HCT116 (cell line): ENCODE results near the gene ARR3. TPM values are rescaled to one million over a fixed set of nuclear protein-coding genes. Genes with fewer than 3 reads are reported as not detected.

ENCODE experiments used
- ATAC-seq: fragments of 200-7000 bp; cut with Tn5 transposase; 2 replicates; pipeline ENCODE4 v1.9.1; 2020; ENCODE audit warnings: mild to moderate bottlenecking, moderate library complexity
- BruUV-seq: library from RNA; stranded (reverse); fragments of 400-500 nt; replicated peaks from 2 replicates; lab custom pipeline; 2021; lab: Mats Ljungman, UMichigan
- CTCF ChIA-PET: fragments of 300-600 bp; sonication (Branson Sonifier 250); formaldehyde crosslinking; loops from one replicate; lab custom pipeline; 2021; ENCODE audit warnings: antibody characterized with exemption; lab: Charles Lee
- POLR2A ChIA-PET: fragments of 300-600, 350-600 bp; sonication (Branson Sonifier 250); formaldehyde crosslinking; loops from one replicate; lab custom pipeline; 2021; ENCODE audit warnings: antibody characterized with exemption; lab: Charles Lee
- RAD21 ChIA-PET, 2 experiments: fragments of 300-600 bp; sonication (Branson Sonifier 250); formaldehyde crosslinking; loops; one replicate each; lab custom pipeline; 2023; ENCODE audit warnings: low total read pairs in 2 of 2; ENCODE audit not compliant: uncharacterized antibody in 2 of 2, unreplicated experiment in 2 of 2, low non-redundant PET in 1 of 2; lab: Charles Lee
- DNase-seq: peaks from one replicate; pipeline ENCODE4 v3.0.0-alpha.2; 2010; ENCODE audit warnings: low read depth, low spot score
- H2AFZ ChIP-seq: fragments of 200-600 bp; shearing (Covaris generic), sonication (generic); 2 replicates; pipeline ENCODE4 v1.6.1; 2017; ENCODE audit warnings: low read depth, mixed run types, mixed read lengths, antibody characterized with exemption, low read length; ENCODE audit not compliant: poor library complexity, severe bottlenecking
- H3K27ac ChIP-seq: 2 replicates; pipeline ENCODE4 v1.5.1; 2012; ENCODE audit warnings: low read depth, low read length
- H3K27me3 ChIP-seq: fragments of 200-600 bp; sonication (generic); 2 replicates; pipeline ENCODE4 v1.6.1; 2016; ENCODE audit warnings: mixed run types, low read length, mixed read lengths; ENCODE audit not compliant: insufficient read depth
- H3K36me3 ChIP-seq, 2 experiments: fragments of 200-500 bp in 1 of 2; fragments of 200-600 bp in 1 of 2; sonication (Bioruptor generic) in 1 of 2; sonication (generic) in 1 of 2; 2 replicates each; pipeline versions ENCODE4 v1.5.1 to v1.6.1; 2014 to 2016; ENCODE audit warnings: low read length in 2 of 2, inconsistent platforms in 1 of 2, mixed read lengths in 1 of 2, mixed run types in 1 of 2; ENCODE audit not compliant: insufficient read depth in 2 of 2, control insufficient read depth in 1 of 2
- H3K4me1 ChIP-seq, 2 experiments: fragments of 200-600 bp in 1 of 2; sonication (generic) in 1 of 2; 2 replicates each; pipeline versions ENCODE4 v1.5.1 to v1.6.1; 2012 to 2017; ENCODE audit warnings: low read length in 2 of 2, inconsistent platforms in 1 of 2, mild to moderate bottlenecking in 1 of 2, mixed read lengths in 1 of 2, mixed run types in 1 of 2, moderate library complexity in 1 of 2; ENCODE audit not compliant: insufficient read depth in 2 of 2, control insufficient read depth in 1 of 2
- H3K4me2 ChIP-seq: fragments of 200-600 bp; sonication (generic); 2 replicates; pipeline ENCODE4 v1.6.1; 2017; ENCODE audit warnings: mixed run types, low read length, mixed read lengths
- H3K4me3 ChIP-seq, 2 experiments: fragments of 200-600 bp in 1 of 2; sonication (generic) in 1 of 2; replicated peaks in 1 of 2; 2 replicates each; pipeline ENCODE4 v1.5.1; 2011 to 2016; ENCODE audit warnings: low read length in 2 of 2, control low read depth in 1 of 2, low read depth in 1 of 2, mild to moderate bottlenecking in 1 of 2, mixed read lengths in 1 of 2, mixed run types in 1 of 2
- H3K79me2 ChIP-seq: fragments of 200-600 bp; sonication (generic); 2 replicates; pipeline ENCODE4 v1.6.1; 2017; ENCODE audit warnings: mild to moderate bottlenecking, mixed run types, low read length, moderate library complexity, mixed read lengths; ENCODE audit not compliant: insufficient read depth
- H3K9ac ChIP-seq: fragments of 200-600 bp; sonication (generic); 2 replicates; pipeline ENCODE4 v1.6.1; 2016; ENCODE audit warnings: low read length, mixed read lengths
- H3K9me2 ChIP-seq: fragments of 200-600 bp; sonication (generic), shearing (Covaris generic); 2 replicates; pipeline ENCODE4 v1.6.1; 2017; ENCODE audit warnings: mixed run types, mild to moderate bottlenecking, moderate library complexity; ENCODE audit not compliant: insufficient read depth
- H3K9me3 ChIP-seq, 2 experiments: fragments of 200-500 bp in 1 of 2; fragments of 200-600 bp in 1 of 2; sonication (Bioruptor generic) in 1 of 2; sonication (generic) in 1 of 2; 2 replicates each; pipeline ENCODE4 v1.6.1; 2014 to 2017; ENCODE audit warnings: low read length in 2 of 2, mixed read lengths in 2 of 2, inconsistent platforms in 1 of 2, low read depth in 1 of 2, mild to moderate bottlenecking in 1 of 2, mixed run types in 1 of 2, moderate library complexity in 1 of 2; ENCODE audit not compliant: control insufficient read depth in 1 of 2, insufficient read depth in 1 of 2
- H4K20me1 ChIP-seq: fragments of 200-600 bp; sonication (generic), shearing (Covaris generic); 2 replicates; pipeline ENCODE4 v1.6.1; 2017; ENCODE audit warnings: mixed run types, mild to moderate bottlenecking, moderate library complexity; ENCODE audit not compliant: insufficient read depth
- CTCF ChIP-seq, 3 experiments: fragments of 200-600 bp in 1 of 3; sonication (generic) in 1 of 3; IDR thresholded peaks in 2 of 3; conservative IDR thresholded peaks in 1 of 3; 2 replicates each; pipeline ENCODE4 v1.5.1; 2012 to 2017; ENCODE audit warnings: low read depth in 2 of 3, low read length in 2 of 3, antibody characterized with exemption in 1 of 3, borderline replicate concordance in 1 of 3, control low read depth in 1 of 3, mild to moderate bottlenecking in 1 of 3, mixed read lengths in 1 of 3, mixed run types in 1 of 3, moderate library complexity in 1 of 3; ENCODE audit not compliant: insufficient read depth in 1 of 3
- EGR1 ChIP-seq: IDR thresholded peaks from 2 replicates; pipeline ENCODE4 v1.6.1; 2012; ENCODE audit warnings: low read depth
- ELF1 ChIP-seq: IDR thresholded peaks from 2 replicates; pipeline ENCODE4 v1.6.1; 2012; ENCODE audit warnings: low read depth, borderline replicate concordance
- EZH2 ChIP-seq: fragments of 200-600 bp; sonication (generic); IDR thresholded peaks from 2 replicates; pipeline ENCODE4 v1.6.1; 2017; ENCODE audit warnings: antibody characterized with exemption, mixed run types
- EZH2phosphoT487 ChIP-seq: fragments of 200-600 bp; IDR thresholded peaks from 2 replicates; pipeline ENCODE4 v1.6.1; 2018; ENCODE audit warnings: antibody characterized with exemption, borderline replicate concordance
- FOSL1 ChIP-seq: IDR thresholded peaks from 2 replicates; pipeline ENCODE4 v1.6.1; 2012; ENCODE audit warnings: low read depth
- POLR2AphosphoS5 ChIP-seq: IDR thresholded peaks from 2 replicates; pipeline ENCODE4 v1.6.1; 2011; ENCODE audit warnings: mild to moderate bottlenecking, low read depth, low read length, moderate library complexity
- SIN3A ChIP-seq: IDR thresholded peaks from 2 replicates; pipeline ENCODE4 v1.6.1; 2012; ENCODE audit warnings: low read depth
- SP1 ChIP-seq: IDR thresholded peaks from 2 replicates; pipeline ENCODE4 v1.6.1; 2012; ENCODE audit warnings: low read depth
- SRF ChIP-seq: IDR thresholded peaks from 2 replicates; pipeline ENCODE4 v1.6.1; 2012; ENCODE audit warnings: low read depth
- TCF7L2 ChIP-seq: IDR thresholded peaks from 2 replicates; pipeline ENCODE4 v1.7.0; 2011; ENCODE audit warnings: borderline replicate concordance, inconsistent platforms; ENCODE audit not compliant: insufficient read depth, insufficient read length; ENCODE audit errors: extremely low read depth
- ZBTB33 ChIP-seq: IDR thresholded peaks from 2 replicates; pipeline ENCODE4 v1.6.1; 2011; ENCODE audit warnings: mild to moderate bottlenecking, low read length, moderate library complexity; ENCODE audit not compliant: insufficient replicate concordance; ENCODE audit errors: extremely low read depth
- ZFX ChIP-seq: fragments of 450-650 bp; IDR thresholded peaks from 2 replicates; pipeline ENCODE4 v1.6.1; 2017
- ZNF274 ChIP-seq: fragments of 200-500 bp; sonication (Bioruptor generic); IDR thresholded peaks from 2 replicates; pipeline ENCODE4 v1.6.1; 2014; ENCODE audit warnings: mild to moderate bottlenecking, low read depth, low read length, inconsistent platforms
- intact Hi-C: fragments of 100-400 bp; cut with micrococcal nuclease; formaldehyde crosslinking; loops from 2 replicates; pipeline ENCODE4 v1.10.0; 2022
- total RNA-seq: library from RNA; stranded (reverse); gene quantifications from one replicate; pipeline ENCODE4 v1.2.1, GENCODE V29; 2021; ENCODE audit not compliant: unreplicated experiment
- TF ChIP-seq, protein P1 (sequence below): IDR thresholded peaks from 2 replicates; pipeline ENCODE4 v1.6.1; 2012
- TF ChIP-seq, protein P2 (sequence below): IDR thresholded peaks from 2 replicates; pipeline ENCODE4 v1.6.1; 2012

The ARR3 gene
- total RNA-seq, 1 experiment from 2014 or later, result not detected

- TF ChIP-seq TCF7L2, result no peak
- TF ChIP-seq EZH2, result no peak
- no peak for TF ChIP-seq ZFX
- no peak for TF ChIP-seq ZNF274
- TF ChIP-seq ZBTB33, result no peak
- TF ChIP-seq EGR1, result no peak
- TF ChIP-seq ELF1, result no peak
- TF ChIP-seq, all 23 proteins: peak for 0
Observed at GRCh38 chrX:70231666-70232065, 36.5 kb upstream of the ARR3 start (continued).

DNA sequence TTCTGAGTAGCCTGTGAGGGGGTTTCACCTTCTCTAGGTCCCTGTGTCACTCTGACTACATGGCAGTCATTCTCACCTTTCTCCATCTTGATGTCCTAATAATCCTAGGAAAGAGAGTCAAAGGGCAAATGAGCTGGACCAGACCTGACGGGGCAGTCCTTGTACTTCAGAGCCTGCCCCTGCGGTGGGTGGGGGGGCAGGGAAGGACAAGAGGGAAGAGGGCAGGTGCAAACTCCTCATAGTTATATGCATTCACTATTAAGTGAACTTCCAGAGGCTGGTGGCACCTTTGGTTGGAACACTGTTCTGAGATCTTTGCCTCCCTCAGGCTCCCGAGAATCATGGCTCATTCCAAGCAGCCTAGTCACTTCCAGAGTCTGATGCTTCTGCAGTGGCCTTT lies 33.8 kb upstream of the ARR3 start, which contains the start of gene AWAT1:
Gene AWAT1, plus strand, starts transcription at position 301 of the 400 bp plus-strand sequence. Its CDS starts 41 bp downstream, at position 342.
- RAD21 ChIA-PET, result no interaction called here
- peaks cover 0 to 14% of the 10 kb centered on the region in 2 experiments; a peak in 1 of 4 replicates for H3K4me1 ChIP-seq
- no peak for ATAC-seq
- no peak within 1 kb of the TSS for H3K4me2 ChIP-seq
- no peaks in the 10 kb centered on the region for H3K9me3 ChIP-seq
- H3K79me2 ChIP-seq, result no peaks in the 10 kb centered on the region
- DNase-seq, result no peak
- no peaks in the 10 kb centered on the region for H3K9me2 ChIP-seq
- H3K36me3 ChIP-seq, result no peaks in the 10 kb centered on the region
- no peaks in the 10 kb centered on the region for H4K20me1 ChIP-seq
- POLR2A ChIA-PET, result no interaction called here
- no peak within 1 kb of the TSS for H3K4me3 ChIP-seq
- no TSS peak for BruUV-seq
- H3K27me3 ChIP-seq, result no peaks in the 10 kb centered on the region
- H3K9ac ChIP-seq, result no peak within 1 kb of the TSS
- intact Hi-C loops, result no loop called here
- H2AFZ ChIP-seq, result no peak within 1 kb of the TSS
- H3K27ac ChIP-seq, result no peak within 1 kb of the TSS
- CTCF ChIA-PET, result no interaction called here
- TF ChIP-seq EZH2 (no peak), ZNF274 (no peak), ZBTB33 (no peak), CTCF (IDR thresholded peaks at IDR 0.05 in 2 of 3, conservative IDR thresholded peaks at IDR 0.05 in 1 of 3; ENCODE audit: borderline replicate concordance in 1 of 3, insufficient read depth in 1 of 3, low read depth in 2 of 3, low read length in 2 of 3) (no peak), ELF1 (no peak), SIN3A (no peak), FOSL1 (no peak), ZFX (no peak), EZH2phosphoT487 (no peak), SP1 (no peak), POLR2AphosphoS5 (no peak), SRF (no peak)
- TF ChIP-seq, protein P1, sequence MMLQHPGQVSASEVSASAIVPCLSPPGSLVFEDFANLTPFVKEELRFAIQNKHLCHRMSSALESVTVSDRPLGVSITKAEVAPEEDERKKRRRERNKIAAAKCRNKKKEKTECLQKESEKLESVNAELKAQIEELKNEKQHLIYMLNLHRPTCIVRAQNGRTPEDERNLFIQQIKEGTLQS, result no peak
- TF ChIP-seq, protein P2, sequence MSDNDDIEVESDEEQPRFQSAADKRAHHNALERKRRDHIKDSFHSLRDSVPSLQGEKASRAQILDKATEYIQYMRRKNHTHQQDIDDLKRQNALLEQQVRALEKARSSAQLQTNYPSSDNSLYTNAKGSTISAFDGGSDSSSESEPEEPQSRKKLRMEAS, result no peak
